HG03565 (cell line): ENCODE data around the gene SYN1.

Experiments used
- ATAC-seq: cut with Tn5 transposase; IDR thresholded peaks from one replicate; pipeline ENCODE4 v1.9.1; 2021; ENCODE audit warnings: mild to moderate bottlenecking, moderate library complexity; ENCODE audit not compliant: unreplicated experiment

SYN1 gene

GRCh38 chrX:47539860-47540259 is 79.8 kb downstream of the SYN1 start:
- ATAC-seq = no peak

DNA sequence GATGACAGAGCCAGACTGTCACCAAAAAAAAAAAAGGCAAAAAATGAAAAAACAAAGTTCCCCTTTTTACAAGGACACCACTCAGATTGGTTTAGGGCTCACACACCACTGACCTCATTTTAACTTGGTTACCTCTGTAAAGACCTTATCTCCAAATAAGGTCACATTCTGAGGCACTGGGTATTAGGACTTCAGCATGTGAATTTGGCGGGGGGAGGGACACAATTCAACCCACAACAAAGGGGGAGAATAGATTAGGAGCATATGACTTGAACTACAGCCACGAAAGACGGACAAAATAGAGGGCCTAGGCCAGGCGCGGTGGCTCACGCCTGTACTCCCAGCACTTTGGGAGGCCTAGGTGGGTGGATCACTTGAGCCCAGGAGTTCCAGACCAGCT is 89.6 kb downstream of the SYN1 start:
- no peak for ATAC-seq

GRCh38 chrX:47529548-47529947 is 90.1 kb downstream of the SYN1 start:
- ATAC-seq = no peak

GRCh38 chrX:47523713-47524166 is 95.9 kb downstream of the SYN1 start:
- ATAC-seq = no peak

DNA sequence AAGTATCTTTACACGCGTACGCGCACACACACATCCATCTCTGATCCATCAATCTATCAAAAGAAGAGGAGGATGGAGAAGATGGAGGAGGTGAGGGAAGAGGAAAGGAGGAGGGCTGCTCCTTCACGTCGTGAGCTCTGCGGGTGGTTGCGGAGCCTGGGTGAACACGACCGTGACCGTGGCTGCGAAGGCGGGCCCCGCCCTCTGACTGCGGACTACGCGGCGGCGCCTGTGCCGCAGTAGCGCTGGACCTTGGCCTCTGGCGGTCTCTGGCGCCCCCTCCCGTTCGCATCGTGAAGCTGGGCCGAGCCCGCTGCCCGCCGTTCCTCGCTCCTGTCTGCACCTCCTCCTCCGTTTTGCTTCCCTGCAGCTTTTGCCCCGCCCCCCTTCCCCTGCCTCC is 96.4 kb downstream of the SYN1 start:
- ATAC-seq = no peak
